Urothelium cell line (cell line): ENCODE measurements around the gene TTLL5.

Experiments used
- DNase-seq: peaks from one replicate; pipeline ENCODE4 v3.0.0; 2011; ENCODE audit warnings: low spot score, mixed read lengths
- FAIRE-seq: peaks from 2 replicates; lab custom pipeline; 2011; peaks lifted over from hg19 to GRCh38; lab: Jason Lieb, UNC

TTLL5 gene

DNA sequence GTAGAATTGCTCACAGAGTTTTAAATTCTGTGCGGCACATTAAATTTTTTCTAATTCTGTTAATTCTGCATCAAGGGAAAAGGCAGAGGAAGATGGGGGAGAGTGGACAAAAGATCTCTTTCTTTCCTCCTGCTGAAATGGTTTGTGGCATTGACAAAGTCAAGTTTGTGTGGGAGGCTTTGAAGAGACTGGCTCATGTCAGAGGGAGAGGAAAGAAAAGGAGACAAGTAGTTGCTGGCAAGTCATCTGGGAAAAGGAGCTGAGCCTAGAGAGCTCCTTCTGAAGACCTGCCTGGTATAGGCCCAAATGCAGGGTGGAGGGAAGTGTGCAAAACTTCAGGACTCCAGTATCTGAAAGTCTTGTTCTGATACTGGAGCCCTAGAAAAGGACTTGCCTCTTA, 36.3 kb downstream of the TTLL5 start:
- no peak for DNase-seq
- FAIRE-seq, result no peak

DNA sequence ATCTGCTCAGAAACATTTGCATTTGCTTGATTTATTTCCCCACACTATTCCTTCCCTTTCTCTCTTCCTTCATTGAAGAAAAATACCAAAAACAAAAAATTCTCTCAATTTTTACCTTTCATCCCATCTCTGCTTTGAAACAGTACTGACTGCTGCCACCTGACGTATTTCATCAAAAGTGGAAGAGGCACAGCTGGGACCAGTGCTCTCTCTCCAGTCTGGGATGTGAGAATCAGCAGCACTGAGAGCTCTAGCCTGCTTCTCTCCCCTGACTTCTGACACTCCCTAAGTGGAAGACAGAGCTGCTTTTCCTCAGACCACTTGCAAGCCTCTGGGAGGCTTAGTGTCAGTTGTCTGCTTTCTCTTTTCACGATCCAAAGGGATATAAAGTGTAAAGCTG, 36.9 kb downstream of the TTLL5 start:
- DNase-seq (no peak), FAIRE-seq (no peak)

DNA sequence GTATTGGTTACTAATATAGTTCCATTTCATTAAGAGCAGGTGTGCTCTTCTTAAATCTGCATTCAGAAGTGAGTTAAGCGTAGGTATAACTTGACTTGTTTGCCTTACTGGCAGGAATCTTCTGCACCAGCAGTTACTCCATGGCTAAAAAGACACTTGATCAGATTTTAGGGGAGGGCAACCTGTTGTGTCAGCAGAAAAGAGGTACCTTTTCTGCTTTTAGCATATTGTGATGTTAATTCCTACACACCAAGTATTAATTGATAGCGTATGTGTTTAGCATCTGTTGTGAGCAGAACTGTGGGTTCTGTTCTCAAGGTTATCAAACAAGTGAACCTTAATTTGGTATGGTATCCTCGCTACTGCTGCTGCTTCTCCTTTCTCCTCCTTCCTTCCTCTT, 38.3 kb downstream of the TTLL5 start:
- DNase-seq, result no peak
- FAIRE-seq, result no peak

DNA sequence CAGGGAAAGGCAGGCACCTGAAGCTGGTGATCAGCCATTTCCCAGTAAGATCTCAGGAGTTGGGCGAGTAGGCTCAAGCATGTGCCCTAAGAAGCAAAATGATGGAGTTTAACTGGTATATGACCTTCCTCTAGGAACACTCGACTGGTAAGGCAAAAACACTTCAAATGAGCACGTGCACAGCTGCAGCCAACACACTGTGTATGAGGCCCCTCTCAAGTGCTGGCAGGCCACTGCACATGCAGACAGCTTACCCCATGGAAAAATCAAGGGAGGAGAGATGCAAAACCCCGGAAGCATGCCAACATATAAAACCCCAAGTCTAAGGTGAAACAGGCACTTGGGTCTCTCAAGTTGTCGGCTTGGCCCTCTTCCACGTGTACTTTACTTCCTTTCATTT, 39.2 kb downstream of the TTLL5 start:
- DNase-seq (no peak), FAIRE-seq (no peak)

DNA sequence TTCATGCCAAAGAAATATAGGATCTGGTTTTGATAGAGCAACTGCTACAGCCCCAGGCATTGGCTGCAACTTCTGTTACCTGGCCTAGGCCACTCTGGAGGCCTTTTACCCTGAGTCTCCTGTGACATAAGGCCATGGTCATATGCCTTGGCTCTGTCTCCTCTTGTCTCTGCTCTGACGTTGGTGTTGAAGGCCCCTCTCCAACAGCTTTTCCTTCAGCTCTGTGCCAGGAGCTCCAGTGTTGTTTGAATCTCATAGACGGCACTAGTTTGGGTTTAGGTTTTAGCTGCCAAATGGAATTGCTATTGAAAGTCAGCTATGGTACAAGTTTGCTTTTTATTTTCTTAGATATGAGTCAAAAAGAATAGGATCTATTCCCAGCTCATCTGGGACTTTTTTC, 41.1 kb downstream of the TTLL5 start:
- no peak for DNase-seq
- FAIRE-seq, result no peak

DNA sequence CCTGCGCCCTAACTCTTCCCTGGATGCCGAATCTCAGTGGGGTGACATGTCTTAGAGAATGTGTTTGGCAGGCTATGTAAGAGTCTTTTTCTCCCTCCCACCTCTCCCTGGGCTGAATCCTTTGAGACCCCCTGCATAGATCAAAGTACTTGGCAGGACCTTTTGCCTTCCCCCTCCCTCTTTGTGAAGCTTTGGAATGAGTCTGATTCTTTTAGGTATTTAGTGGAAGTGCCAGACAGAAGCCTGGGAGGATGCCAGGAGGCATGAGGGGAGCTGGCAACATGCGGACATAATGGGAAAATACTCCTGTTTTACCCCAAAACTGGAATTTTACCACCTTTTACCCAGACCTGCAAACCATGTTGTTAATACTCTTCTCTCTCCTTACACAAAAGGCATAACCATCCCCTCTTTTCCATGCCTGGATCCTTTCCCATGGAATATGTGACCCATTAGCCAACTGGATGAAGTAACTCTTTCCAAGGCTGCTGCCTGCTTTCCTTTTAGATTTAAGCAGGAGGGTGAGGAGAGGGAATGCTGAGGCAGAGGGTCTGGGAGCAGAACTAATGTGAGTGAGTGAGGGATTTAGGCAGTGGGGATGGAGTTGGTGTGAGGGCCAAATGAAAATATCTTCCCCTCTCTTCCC, 41.7 kb downstream of the TTLL5 start:
- DNase-seq, result no peak
- no peak for FAIRE-seq

DNA sequence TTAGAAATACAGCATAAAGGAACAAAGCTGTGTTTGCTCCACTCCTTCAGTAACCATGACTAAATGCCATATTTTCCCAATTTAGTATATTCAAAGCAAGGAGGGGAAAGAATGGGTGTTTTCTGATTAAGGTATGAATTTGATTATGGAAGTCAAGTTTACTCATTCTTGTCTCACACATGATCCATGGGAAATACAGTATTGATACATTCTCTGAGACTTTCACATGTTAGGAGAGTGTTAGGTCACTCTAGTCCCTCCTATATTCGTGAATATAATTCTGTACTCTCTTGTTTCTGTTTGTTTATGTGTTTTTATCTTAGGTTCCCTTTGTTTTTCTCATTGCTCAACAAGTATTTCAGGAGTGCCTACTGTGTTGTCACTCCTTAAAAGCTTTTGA, 42.4 kb downstream of the TTLL5 start:
- FAIRE-seq, result no peak
- DNase-seq, result no peak

DNA sequence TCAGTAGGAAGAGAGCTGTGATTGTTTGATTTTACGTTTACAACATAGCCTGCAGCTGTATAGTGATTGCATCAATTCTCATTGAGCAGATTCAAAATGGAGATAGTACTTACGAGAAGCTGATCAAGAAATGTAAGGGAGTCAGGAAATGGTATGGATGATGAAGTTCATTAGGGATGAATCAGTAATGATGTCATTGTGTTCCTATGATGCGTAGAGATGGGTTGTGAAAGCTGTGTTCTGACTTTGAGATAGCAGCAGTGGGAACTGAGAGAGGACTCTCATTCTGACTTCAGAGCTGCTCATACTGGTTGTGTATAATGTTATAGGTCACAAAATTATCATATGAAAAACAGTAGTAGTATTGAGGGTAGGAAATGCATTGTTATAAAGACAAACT, 44.0 kb downstream of the TTLL5 start:
- DNase-seq, result no peak
- peak; percentile 66 for FAIRE-seq

DNA sequence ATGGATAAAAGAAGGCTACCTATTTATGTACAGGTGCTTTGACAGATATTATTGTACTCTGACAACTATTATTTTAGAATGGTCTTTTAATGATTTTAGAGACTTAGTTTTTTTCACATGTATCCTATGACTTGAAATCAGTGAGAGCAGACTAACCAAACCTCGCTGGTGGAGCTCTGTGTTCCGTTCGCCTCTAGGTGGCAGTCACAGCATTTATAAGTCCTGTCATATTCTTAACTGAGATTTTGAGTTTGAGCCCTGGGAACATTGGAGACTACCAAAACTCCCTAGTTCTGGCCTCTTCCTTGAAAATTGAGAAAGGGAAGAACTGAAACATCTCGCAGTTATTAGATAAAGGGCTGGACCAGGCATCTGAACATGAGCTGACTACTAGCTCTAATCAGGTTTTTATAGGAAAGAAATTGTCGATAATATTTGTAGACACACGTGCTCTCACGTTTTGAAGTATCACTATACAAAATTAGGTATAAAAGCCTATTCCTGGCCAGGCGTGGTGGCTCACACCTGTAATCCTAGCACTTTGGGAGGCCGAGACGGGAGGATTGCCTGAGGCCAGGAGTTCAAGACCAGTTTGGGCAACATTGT, 48.3 kb downstream of the TTLL5 start:
- peak; percentile 79 for DNase-seq
- no peak for FAIRE-seq

DNA sequence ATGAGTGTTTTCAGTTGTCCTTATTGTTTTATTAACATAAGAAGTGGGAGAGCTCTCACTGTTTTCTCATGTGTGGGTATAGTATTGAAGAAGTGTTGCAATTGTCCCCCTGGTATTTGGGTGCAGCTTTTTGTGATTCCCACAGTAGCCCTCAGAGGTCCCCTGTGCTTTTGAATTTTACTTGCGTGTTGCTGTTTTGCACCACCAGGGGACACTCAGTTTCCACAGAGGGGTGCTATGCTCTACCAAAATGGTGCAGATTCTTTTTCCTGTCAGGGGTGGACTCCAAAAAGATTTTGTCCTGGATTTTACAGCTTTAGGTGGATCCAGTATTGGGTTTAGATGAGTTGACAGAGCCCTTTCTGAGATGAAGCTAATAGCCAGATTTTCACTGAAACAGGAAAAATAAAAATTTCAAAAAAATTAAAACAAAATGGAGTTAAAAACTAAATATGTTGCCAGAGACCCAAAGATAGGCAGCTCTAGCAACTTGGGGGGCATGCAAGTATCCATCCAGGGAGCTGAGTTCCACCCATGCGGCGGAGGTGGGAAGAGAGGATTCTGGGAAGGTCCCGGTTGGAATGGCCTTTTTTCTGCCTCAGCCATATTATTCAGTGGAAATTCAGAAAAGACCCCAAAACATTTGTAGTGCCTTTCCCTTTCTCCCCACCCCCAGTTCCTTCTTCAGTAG, 50.2 kb downstream of the TTLL5 start:
- DNase-seq, result peak; percentile 71
- no peak for FAIRE-seq

DNA sequence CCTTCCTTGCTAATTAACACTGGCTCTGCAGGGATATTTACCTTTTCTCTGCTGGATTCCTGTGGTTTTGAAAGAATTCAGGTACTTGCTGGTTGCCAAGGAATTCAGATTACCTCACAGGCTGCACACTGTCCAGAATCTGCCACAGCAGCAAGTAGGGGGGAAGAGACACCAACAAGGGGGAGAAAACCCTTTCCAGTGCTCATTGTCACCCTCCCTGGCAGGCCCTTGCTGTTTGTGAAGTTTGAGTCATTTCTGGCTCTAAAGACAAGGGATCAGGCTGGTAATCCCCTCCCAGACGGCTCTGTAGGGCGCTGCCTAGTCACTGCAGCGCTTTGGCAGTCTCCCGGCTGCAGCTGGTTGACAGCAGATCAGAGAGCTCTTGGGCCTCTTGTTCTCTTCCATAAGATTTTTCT, 50.8 kb downstream of the TTLL5 start:
- DNase-seq, result peak; percentile 97
- FAIRE-seq, result peak; percentile 94

DNA sequence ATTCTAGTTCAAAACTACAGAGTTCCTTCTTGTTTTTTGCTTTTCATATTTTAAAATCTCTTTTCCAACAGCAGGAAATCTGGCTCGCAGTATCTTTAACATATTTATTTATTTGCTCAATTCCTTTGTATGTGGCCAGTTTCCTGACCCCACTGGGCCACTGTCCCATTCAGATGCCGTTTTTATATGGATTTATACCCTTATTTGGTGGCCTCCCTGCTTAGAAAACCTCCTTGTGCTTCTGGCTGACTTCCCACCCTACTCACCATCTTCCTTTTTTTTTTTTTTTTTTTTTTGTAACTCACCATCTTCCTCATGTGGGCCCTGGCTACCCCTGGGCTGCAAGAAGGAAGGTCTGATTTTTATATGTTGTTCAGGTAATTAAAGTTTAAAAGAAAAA, 53.9 kb downstream of the TTLL5 start:
- no peak for DNase-seq
- FAIRE-seq, result no peak

DNA sequence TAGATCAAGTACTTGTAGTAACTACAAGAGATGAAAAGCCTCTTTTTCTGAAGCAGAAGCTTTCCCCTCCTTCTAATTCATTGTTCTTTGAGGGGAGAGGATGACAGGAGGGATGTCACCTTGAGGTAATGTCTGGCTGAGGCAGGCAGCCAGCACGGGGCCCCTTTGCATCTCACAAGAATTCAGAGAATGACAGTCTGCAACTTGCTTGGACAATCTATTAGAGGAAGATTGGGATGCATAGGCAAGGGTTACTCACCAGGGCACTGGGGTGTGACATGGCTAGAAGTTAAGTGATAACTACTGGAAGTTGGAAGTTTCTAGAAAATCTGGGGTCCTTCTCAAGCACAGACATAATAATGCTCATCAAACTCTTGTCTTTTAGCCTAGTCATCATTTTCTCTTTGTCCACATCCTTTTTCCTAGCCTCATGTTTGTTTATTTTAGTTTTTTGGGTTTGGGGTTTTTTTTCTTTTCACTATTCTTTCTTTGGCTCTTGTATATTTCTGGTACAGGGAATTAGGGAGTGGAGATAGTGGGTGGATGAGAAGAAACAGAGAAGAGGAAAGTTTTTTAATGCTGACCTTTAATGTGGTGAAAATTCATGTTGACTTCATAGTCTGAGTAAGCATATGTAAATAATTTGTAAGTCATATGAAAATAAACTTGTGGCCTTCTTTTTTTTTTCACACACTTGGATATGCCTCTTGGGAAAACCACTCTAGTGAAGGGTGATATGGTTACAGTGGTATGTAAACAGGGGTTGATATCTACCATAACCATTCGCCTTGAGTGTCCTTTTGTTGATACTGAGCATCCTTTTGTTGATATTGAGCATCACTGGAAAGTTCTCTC, 55.1 kb downstream of the TTLL5 start:
- FAIRE-seq (peak; percentile 56), DNase-seq (peak; percentile 25)

DNA sequence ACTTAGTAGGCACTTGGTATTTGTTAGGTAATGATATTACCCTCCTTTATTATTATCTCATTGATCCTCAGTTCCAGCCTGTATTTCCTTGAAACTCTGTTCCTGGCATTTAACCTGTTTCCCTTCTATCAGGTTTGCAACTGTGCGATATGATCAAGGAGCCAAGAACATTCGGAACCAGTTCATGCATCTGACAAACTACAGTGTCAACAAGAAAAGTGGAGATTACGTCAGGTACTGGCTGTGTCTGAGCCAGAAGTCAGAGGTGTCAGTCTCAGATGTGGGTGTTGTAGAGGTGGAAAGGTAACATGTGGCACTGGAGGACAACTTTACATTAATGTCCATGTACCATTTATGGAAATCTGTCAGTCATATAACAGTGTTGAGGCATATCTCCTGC, 56.7 kb downstream of the TTLL5 start:
- DNase-seq (no peak), FAIRE-seq (no peak)

DNA sequence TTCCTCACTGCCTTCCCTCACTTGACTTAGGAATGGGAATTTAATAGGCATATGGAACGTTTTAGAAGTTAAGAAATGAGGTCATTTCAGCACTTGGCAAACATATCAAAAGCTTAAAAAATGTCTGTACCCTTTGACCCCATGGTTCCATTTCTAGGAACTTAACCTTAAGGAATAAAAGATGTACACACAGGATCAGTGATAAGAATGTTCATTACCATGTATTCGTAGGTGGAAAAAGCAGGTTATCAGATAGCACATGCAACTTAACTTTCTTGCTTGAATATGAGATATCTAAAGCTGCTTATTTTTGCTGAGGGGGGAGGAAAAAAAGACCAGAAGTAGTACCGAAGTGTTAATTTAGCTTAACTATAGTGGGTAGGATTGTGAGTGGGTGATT, 57.2 kb downstream of the TTLL5 start:
- DNase-seq, result no peak
- FAIRE-seq, result no peak

DNA sequence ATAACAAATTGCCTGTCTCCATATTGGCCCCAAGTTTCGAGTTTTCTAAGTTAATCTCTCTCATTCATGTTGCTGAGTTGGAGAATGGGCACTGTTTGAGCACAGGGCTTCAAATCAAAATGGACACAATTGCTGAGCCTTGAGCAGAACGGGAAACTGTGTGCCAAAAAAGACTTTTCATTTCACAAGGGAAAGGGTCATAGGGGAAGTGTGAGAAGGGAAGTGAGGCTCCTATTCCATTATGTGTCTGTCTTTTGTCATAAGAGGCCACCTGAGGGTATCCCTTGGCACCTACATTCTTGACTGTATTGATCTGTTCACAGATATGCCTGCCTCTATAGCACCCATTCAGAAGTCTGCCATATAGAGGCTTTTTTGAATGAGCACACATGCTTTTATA, 59.1 kb downstream of the TTLL5 start:
- DNase-seq (no peak), FAIRE-seq (no peak)

DNA sequence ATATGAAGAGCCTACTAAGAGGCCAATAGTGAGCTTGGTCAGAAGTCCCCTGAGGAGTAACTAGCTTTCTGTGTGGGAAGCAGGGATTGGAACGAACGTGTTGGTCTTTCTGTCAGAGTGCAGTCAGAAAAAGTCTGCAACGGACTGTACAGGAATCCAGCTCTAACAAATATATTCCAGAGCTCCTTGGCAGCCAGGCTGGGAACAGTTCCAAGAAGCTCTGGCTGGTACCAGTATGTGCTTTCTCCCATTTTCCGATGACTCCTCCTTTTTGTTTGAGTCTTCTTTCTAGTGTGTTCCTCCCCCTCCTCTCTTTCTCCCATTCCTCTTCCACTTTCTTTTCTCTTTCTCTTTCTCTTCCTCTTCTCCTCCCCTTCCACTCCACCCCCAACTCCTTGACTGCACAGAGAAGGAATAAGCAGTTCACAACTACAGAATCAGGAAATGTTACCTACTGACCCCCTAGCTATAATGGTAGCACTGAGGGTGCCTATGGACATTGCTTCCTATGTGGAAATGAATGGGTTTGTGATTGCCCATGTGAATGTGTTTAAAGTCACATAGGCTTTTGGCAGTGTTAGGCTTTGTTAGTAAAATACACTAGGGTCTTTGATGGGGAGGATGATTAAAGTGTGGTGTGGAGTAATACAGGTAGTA, 59.9 kb downstream of the TTLL5 start:
- no peak for DNase-seq
- no peak for FAIRE-seq

DNA sequence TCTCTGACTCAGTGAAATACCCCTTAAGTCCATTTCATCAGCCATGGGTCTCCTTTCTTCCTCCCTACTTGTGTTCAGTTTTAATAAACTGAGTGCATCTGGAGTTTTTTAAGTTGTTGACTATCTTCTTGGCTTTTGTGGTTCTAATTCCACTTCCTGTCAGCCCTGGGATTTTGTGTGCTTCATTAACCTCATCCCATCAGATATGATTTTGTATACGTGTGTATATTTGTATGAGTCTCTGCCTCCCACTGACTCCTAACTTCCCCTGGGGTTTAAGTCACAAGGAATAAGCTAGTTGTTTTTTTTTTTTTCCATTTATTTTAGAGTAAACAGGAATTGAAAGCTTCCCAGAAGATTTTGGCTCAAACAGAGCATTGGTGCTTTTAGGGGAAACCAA, 62.7 kb downstream of the TTLL5 start:
- no peak for DNase-seq
- FAIRE-seq, result no peak

DNA sequence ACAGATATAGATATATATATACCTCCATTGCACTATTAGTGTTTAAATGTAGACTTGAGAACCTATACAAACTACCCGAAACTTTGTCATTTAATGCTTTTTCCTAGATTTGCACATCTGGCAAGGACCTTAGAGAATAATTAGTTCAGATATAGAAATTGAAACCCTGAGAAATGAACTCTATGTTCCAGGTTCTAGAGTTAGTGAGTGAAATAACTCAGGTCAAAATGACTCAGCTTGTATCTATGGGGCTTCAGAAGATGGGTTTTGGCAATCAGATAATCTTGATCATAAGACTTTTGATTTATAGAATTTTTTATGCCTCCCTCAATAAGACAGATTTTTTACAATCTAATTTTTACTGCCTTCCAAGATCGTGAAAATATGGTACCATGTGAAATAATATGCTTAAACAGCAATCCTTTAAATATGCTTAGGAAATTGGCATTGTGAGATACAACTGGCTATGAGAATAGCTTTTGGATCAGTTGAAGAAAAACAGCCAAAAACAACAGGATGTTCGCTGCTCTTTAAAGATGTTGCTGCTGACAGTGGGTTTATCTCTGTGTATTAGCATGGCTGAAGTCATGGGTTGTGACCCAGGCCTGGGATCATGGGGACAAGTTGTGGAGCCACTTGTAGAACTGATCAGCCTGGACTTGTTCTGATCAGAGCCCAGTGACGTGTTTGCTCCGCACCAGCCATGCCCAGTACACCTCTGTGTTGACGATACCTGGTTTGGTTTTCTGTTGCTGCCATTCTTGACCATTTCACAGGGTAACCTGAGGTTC, 63.6 kb downstream of the TTLL5 start:
- no peak for DNase-seq
- no peak for FAIRE-seq

DNA sequence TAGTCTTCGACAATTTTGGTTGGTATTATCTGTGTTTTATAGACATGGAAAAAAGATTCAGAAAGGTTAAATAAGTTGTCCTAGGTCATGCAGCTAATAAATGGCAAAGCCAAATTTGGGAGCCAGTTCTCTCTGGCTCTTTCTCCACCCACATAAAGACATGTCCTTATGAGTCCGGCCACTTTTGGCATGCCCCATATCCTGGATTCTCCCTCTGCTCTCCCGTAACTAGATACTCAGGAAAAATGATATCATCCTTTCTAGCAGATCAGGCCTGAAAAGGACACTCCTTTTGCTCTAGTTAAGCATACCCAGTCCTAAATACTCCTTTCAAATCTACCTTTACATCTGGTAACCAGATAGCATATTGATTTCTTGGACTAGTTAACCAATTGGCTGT, 64.4 kb downstream of the TTLL5 start:
- DNase-seq (no peak), FAIRE-seq (no peak)
